ENCODE measurements around the gene TTYH1. TPM values are rescaled to one million over a fixed set of nuclear protein-coding genes. Genes with fewer than 3 reads are reported as not detected.
A peak's percentile ranks its signal among the peaks of the same experiment; 100 is the strongest.

Gene TTYH1
- total and polyA plus RNA-seq, 2 of the 4 experiments (the other 2 are of a cell fraction) = not detected

DNA sequence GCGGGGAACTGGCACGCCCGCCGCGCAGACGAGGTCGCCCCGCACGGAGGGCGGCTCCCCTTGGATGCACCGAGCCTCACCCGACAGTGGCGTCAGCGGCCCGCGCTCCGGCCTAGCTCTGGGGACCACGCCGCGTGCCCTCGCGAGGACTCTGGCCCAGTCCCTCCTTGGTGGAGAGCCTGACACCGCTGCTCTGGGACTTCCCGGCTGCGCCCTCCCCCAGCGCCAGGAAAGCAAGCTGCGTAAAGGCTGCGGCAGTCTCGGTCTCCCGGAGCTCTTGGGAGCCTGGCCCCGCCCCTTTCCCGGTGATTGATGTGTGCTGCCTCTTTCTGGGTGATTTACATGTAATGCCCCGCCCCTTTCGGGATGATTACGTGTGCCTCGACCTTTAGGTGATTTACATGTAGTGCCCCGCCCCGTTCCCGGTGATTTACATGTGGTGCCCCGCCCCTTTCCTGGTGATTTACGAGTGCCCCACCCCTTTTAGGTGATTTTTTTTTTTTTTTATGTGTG, 48.3 kb downstream of the TTYH1 start, which contains the start of gene LENG9:
Gene LENG9 (minus strand): TSS at position 248 of the 513 bp plus-strand sequence. CDS start 252 bp downstream, outside the sequence.
- WGBS, 2 experiments (ENCODE audit: extremely low coverage in 2 of 2, insufficient read length in 1 of 2) = 1% methylated on average over 16 of the region's 41 CpGs; no CpG with 5 or more reads in 1 of the 2 experiments
- intact Hi-C loops (cut with micrococcal nuclease) = loop anchor here (10.0 kb wide), 1 partner anchor 621 kb away; no protein-coding TSS in a partner anchor
- H3K4me2 ChIP-seq (ENCODE audit: low read depth, low read length) = peak within 1 kb of the TSS; percentile 88
- ChIA-PET POLR2A (ENCODE audit: unreplicated experiment) (interaction anchor here (0.6 to 1.0 kb wide), 3 partner anchors 15 to 33 kb away, joined by 3 to 6 read pairs (median 3); partner anchors contain the start of gene LENG8), CTCF (interaction anchor here (0.7 to 0.8 kb wide), 2 partner anchors 9 to 15 kb away, joined by 3 to 4 read pairs; partner anchors contain the start of genes CDC42EP5 and LENG8)
- peak within 1 kb of the TSS; percentile 94 for H3K27ac ChIP-seq (ENCODE audit: insufficient read depth, low read length)
- peak within 1 kb of the TSS; percentile 88 for H2AFZ ChIP-seq (replicated peaks; ENCODE audit: low read length, poor library complexity)
- peak within 1 kb of the TSS; percentile 71 for H3K23ac ChIP-seq (ENCODE audit: low read depth, low read length)
- H2BK20ac ChIP-seq (ENCODE audit: low read depth, low read length) = no peak within 1 kb of the TSS
- peak within 1 kb of the TSS; percentile 88 for H3K14ac ChIP-seq (replicated peaks; ENCODE audit: low read depth, low read length)
- peaks cover 18% of the 10 kb centered on the region for H3K4me1 ChIP-seq (ENCODE audit: control insufficient read depth, insufficient read depth, low read length)
- DNase-seq = peak; percentile 97
- peak within 1 kb of the TSS; percentile 90 for H2AK9ac ChIP-seq (replicated peaks; ENCODE audit: low read depth, low read length, poor library complexity)
- peak within 1 kb of the TSS; percentile 77 for H3K9ac ChIP-seq (ENCODE audit: low read depth, low read length)
- TF ChIP-seq MAZ (IDR thresholded peaks at IDR 0.05; ENCODE audit: borderline replicate concordance, low read depth, low read length) = 0 out of 2 replicates have a peak, but pooled peaks have one; percentile 46
- no peak for TF ChIP-seq FOS (IDR thresholded peaks at IDR 0.05; ENCODE audit: low read depth, low read length)
- TF ChIP-seq POLR2A (IDR thresholded peaks at IDR 0.05; ENCODE audit: low read depth, low read length) = peak; percentile 11; the same call in 1 of the 2 replicates
- TF ChIP-seq MXI1 (IDR thresholded peaks at IDR 0.05; ENCODE audit: borderline replicate concordance, low read depth, low read length) = no peak
- peaks cover 38% of the 10 kb centered on the region for H4K20me1 ChIP-seq (ENCODE audit: insufficient read depth, low read length)
- H3K4me3 ChIP-seq (ENCODE audit: insufficient read depth, low read depth, low read length) = peak within 1 kb of the TSS; percentile 52
- peak within 1 kb of the TSS; percentile 83 for H2BK5ac ChIP-seq (ENCODE audit: low read depth, low read length, poor library complexity, severe bottlenecking)
- peak within 1 kb of the TSS; percentile 93 for H3K4ac ChIP-seq (ENCODE audit: low read depth, low read length)
- peak within 1 kb of the TSS; percentile 57; the same call in 1 of the 2 replicates for H3K56ac ChIP-seq (ENCODE audit: extremely low read depth, insufficient read depth, low read length)
- peak within 1 kb of the TSS; percentile 50; the same call in 1 of the 2 replicates for H3K18ac ChIP-seq (ENCODE audit: low read depth, low read length)
- H3K36me3 ChIP-seq (ENCODE audit: control insufficient read depth, insufficient read depth, low read length) = peaks cover 37% of the 10 kb centered on the region
- no peak within 1 kb of the TSS for H2BK15ac ChIP-seq (ENCODE audit: low read depth, low read length)
- peak; percentile 65 for ATAC-seq (ENCODE audit: low read depth)
- no peaks in the 10 kb centered on the region for H3K9me3 ChIP-seq (ENCODE audit: control insufficient read depth, insufficient read depth, low read length)
- H3K79me1 ChIP-seq (ENCODE audit: low read depth in 1 of 2, low read length in 2 of 2) = peaks cover 11 to 33% of the 10 kb centered on the region in 2 experiments; a peak in 3 of 4 replicates
- peak within 1 kb of the TSS; percentile 94 for H2AK5ac ChIP-seq (ENCODE audit: low read depth, low read length)
- peak within 1 kb of the TSS; percentile 77 for H4K91ac ChIP-seq (ENCODE audit: insufficient read depth, low read depth, low read length)
- peaks cover 4% of the 10 kb centered on the region; the same call in 1 of the 2 replicates for H3K9me1 ChIP-seq (ENCODE audit: insufficient read depth, low read length)
- in situ Hi-C loops (cut with MboI; ENCODE audit: low sequenced_read_pairs) = loop anchor here (25.0 kb wide), 4 partner anchors 351 to 1674 kb away; partner anchors contain the start of genes NAT14, NDUFA3, OSCAR and PRPF31
- no peaks in the 10 kb centered on the region for H3K27me3 ChIP-seq (ENCODE audit: control insufficient read depth, insufficient read depth, low read length)
- dilution Hi-C loops (cut with HindIII; ENCODE audit: low sequenced_read_pairs, unreplicated experiment) = no loop called here
- peak within 1 kb of the TSS; percentile 30 to 95; a peak in 3 of 4 replicates for H4K8ac ChIP-seq (ENCODE audit: low read depth in 2 of 2, low read length in 2 of 2)
- H2BK120ac ChIP-seq (ENCODE audit: low read depth, low read length) = 0 out of 2 replicates have a peak within 1 kb of the TSS, but pooled peaks have one; percentile 39
- BruUV-seq (replicated peaks) = no TSS peak
- peak within 1 kb of the TSS; percentile 86 for H4K5ac ChIP-seq (ENCODE audit: low read depth, low read length)

Data from IMR-90 (cell line).